HG03558 (cell line): ENCODE results near the gene RNASET2.
"Not testable (repeated sequence)": the region's sequence is repeated elsewhere in the genome, so short reads cannot be mapped to it uniquely, and the experiment has no call there.

Source experiments
- ATAC-seq: cut with Tn5 transposase; IDR thresholded peaks from one replicate; pipeline ENCODE4 v1.9.1; 2021; ENCODE audit warnings: moderate number of reproducible peaks; ENCODE audit not compliant: unreplicated experiment; ENCODE audit errors: extremely low read depth

The RNASET2 gene

DNA sequence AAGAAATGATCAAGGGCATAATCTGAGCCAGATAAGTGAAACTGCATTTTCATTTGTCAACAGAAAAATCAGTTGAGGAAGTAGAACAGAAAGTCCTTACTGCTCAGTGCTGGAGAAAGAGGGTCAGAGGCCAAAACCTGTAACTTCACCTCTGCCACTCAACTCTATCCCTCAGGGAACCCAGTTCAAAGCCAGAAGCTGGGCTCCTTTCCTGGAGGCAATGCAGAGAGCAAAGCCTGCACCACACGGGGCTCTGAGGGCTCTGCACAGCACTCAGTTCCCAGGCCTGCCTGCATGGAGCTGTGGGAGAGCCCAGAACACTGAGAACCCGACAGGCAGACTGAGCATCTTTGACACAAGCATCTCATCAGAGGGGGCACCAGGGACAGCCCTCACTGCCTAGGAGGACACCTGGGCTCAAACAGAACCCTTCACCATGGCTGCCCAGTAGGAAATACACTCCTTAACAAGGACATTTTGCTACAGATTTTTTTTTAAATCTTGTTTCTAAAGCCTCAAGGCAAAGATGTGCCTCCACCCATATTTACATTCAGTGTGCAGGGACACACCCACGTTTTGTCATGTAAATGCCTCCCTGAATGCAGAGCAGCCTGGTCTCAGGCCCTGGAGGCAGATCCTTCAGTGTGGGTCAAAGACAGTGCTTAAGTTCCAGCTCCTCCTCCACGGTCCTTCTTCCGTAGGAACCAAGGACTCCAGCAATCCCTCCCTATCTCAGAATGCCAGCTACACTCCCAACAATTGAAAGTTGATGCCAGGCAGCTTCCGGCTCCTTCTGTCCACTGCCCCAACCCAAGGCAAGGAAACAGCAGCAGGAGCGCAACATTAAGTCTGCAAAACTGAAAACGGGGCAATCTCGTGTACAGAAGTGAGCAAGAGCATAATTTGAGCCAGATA lies 6.6 kb downstream of the RNASET2 start:
- no peak for ATAC-seq

DNA sequence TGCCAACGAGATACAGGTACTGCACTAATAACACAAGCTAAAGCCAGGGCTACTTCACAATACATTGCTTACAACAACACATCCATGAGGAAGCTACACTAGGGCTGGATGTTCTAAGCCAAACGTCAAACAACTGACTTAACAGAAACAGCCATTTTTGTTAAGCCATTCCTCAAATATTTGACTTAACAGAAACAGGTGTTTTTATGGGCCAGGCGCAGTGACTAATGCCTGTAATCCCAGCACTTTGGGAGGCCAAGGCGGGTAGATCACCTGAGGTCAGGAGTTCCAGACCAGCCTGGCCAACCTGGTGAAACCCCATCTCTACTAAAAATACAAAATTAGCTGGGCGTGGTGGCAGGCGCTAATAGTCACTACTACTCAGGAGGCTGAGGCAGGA lies 7.6 kb downstream of the RNASET2 start:
- ATAC-seq, result not testable (repeated sequence)

DNA sequence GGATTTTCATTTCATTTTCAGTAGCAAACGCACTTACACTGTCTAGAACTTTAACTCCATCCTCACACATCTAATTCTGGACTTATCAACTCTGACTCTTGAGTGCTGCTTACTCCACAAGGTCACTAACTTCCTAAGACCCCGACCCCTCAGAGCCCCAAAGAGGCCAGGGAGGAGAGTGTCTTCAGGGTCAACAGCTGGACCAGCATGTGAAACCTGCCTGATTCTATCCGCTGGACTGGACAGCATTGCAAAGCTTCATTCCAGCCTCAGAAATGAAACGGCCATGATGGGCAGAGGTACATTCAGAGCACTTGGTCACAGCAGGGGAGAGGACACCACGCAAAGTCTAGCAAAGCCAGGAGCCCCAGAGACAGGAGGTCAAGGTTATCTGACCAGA lies 9.1 kb downstream of the RNASET2 start:
- no peak for ATAC-seq

DNA sequence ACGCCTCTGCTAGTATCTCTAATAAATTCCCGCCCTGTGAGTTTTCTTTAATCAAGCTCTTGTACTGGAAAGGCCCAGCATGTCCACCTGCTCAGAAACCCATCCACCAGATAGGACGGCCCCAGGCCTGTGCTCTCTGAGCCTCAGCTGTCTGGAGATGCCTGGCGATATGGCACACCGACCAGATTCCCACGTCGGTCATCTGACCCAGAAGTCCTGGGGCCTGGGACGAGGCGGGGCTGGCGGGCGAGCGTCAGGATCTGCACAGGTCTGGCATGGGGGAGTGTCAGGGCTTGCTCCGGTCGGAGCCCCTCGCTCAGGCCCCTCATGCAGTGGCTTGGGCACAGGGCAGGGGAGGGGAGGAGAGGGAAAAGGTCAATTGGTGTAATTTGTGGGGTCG lies 10.2 kb downstream of the RNASET2 start:
- ATAC-seq, result no peak

DNA sequence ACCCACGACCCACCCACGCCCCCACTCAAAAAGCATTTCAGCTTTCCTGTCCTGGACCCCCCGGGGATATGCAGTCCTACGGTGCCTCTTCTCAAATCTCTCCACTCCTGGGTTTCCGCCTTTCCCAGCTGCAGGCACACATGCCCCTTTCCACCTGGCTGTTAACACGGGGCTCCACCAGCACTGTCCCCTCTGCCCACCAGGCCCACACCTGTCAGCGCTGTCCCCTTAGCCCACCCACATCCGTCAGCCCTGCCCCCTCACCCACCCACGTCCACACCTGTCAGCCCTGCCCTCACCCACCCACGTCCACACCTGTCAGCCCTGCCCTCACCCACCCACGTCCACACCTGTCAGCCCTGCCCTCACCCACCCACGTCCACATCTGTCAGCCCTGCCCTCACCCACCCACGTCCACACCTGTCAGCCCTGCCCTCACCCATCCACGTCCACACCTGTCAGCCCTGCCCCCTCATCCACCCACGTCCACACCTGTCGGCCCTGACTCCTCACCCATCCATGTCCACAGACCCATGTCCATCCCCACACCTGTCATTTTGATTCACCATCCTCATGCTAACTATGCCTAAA lies 11.6 kb downstream of the RNASET2 start:
- no peak for ATAC-seq

DNA sequence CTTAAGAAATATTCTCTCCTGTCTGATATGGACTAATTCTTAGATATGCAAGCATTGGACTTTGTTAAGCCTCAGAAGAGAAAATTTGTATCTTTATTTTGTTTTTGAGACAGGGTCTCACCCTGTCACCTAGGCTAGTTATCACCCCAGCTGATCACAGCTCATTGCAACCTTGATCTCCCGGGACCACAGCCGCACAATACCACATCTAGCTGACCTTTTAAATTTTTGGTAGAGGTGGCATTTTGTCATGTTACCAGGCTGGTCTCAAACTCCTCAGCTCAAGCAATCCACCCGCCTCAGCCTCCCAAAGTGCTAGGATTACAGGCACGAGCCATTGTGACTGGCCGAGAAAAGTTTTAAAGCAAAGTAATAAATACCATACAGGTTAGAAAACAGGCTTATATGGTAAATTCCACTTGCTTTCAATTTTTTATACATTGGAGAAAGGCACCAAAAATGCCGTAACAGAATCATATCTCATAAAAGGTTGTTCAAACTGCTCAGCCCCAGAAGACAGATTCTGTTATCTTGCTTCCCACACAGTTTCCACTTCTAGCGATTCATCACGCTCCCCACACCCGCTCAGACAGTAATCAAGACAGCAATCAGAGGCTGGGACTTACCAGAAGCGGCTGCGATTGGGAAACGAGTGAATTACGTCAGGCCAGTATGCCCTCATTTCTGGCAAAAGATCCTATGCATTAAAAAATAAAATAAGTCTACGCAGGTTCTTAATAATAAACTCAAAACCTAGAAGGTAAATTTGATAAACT lies 13.8 kb downstream of the RNASET2 start:
- ATAC-seq, result no peak

DNA sequence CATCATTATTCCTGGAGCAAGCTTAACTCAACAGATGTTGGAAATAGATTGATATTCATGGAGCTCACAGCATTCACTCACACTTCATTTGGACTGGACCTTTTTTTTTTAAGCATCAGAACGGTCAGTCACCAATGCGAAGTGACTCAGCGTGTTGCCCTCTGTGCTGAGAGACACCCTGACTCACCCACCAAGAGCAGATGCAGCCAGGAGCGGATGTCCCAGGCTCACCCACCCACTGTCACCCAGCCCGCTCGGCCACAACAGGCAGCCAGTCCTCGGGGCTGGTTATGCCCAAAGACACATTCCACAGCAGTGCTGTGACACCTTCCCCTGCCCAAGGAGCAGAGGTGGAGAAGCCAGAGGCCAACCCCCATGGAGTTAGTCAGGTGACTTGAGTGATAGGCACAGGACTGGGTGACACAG lies 15.7 kb downstream of the RNASET2 start:
- ATAC-seq, result no peak

DNA sequence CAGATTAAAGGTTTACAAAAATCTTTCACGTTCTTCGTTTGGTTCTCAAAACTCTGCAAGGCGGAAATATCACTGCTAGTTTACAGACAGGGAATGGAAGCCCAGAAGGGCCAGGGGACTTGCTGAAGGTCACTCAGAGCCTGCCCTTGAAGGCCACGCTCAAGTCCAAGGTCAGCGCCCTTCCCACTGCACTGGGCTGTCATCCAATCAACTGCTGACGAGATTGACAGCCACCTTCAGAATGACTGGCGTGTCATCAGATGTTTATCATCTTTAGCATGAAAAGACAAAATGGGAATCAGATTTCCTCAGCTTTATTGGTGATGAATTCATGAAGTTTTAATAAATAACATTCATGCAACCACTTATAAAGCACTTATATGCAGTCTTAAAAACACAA lies 16.5 kb downstream of the RNASET2 start:
- ATAC-seq, result no peak

DNA sequence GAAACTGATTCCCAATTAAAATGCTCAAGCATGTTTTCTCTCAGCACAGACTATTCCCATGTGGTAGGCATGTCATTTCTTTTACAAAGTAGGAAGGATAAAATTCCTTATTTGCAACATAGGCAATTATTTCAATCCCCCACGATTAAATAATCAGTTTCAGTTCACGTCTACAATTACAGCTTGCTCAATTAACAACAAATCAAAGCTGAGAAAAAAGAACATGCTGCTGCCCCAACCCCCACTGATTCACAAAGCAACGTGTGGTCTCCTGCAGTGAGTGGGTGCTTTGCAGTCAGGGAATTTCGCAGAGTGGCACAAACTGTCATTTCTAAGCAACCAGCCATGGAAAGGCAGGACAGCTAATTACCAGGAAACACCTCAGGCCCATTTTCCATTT lies 17.0 kb downstream of the RNASET2 start:
- ATAC-seq, result no peak

DNA sequence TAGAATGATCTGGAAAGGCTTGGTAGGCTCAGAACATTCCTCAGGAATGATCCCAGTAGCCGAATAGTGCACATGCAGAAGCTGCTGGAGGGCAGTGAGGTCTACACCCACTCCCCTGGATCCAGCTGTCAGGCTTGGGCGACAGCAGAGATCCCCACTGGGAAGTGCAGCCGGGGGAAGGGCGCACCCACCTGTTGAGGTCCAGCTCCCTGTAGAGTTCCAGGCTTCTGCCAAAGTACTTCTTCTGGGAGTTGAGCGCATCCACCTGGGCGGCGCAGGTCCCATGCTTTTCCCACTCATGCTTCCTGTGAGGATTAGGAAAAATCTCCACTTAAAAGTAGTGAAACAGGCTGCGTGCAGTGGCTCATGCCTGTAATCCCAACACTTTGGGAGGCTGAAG lies 17.6 kb downstream of the RNASET2 start:
- no peak for ATAC-seq

DNA sequence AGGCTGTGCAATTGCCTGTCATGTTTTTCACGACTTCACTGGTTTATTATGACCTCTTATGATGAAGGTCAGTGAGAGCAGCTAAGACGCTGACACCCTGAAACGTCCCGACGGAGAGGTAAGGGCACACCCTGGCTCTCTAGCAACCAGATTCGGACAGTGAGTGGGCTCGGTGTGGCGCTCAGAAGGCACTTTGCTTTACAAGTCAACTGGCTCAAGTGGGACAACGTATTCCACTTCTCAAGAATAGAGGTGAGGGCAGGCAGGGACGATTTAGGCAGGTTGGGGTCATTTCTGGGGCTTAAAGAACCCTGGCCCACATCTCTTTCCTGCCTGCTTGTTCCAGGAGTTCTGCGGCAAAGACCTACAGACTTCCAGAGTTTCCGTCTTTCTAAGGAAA lies 18.2 kb downstream of the RNASET2 start:
- no peak for ATAC-seq

DNA sequence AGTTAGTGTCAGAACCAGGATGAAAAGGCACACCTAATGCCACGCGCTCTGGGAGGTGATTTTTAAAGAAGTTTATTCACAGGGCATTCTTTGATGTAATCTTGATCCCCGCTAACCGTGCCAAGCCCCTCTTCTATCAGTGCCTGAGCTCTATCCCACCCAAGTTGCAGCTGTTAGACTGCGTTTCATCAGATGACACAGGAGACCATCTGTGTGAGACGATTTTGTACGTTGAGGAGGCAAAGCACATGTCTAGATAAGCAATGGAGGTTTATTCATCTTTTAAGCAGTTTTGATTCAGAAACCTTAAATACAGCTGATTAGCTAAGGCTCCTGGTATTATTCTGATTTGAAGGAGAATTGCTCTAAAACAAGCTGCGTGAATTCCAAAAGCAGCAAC lies 18.6 kb downstream of the RNASET2 start:
- no peak for ATAC-seq

DNA sequence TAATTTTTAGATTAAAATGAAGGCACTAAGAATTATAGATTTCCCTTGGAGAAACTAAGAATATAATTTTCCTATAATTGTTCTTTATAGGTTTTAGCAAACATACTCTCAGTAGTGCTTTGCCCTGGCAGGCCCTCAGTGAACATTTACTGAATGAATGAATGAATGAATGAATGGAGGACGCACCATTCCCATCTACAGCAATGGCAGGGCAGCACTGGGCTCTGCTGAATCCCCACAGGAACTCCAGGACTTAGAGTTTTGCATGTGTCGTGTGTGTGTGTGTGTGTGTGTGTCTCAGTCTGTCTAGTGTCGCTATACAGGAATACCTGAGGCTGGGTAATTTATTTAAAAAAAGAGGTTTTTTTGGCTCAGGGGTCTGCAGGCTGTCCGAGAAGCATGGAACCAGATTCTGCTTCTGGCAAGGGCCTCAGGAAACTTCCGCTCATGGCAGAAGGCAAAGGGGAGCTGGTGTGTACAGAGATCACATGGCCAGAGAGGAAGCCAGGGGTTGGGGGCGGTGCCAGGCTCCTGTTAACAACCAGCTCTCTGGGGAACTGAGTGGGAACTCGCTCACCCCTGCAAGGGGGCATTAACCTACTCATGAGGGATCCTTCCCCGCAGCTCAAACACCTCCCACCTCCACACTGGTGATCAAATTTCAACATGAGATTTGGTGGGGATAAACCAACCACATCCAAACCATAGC lies 20.1 kb downstream of the RNASET2 start:
- ATAC-seq, result no peak

DNA sequence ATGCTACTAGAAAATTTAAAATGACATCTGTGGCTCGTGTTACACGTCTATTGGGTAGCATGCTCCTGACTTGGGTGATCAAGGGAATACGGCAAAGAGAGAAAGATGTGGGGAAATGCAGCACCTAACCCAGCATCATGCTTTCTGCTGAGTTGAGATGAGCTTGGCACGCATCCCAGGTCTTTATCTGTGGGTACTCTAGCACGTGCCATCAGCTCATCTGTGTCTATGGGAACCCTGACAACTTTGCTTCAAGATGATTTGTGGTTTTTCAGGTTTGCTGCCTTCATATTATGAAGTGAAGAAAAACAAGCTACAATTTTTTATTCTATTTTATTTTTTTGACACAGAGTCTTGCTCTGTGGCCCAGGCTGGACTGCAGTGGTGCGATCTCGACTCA lies 21.0 kb downstream of the RNASET2 start:
- ATAC-seq, result no peak

DNA sequence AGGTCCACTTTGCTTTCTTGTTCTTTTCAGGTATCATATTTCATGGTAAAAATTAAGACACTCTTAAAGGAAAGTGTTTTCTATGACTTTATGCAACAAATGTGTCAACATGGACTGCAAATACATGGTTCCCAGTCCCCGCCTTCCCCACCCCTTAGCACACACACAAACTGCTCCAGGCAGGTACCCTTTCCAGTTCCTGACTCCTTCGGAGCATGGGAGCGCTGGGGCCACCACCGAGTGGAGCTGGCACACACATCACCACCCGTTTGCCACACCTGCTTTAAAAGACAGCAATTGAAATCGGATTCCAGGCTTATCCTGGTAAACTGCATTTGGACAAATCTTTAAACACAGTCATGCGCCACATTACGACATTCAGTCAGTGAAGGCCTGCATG lies 22.2 kb downstream of the RNASET2 start:
- no peak for ATAC-seq

DNA sequence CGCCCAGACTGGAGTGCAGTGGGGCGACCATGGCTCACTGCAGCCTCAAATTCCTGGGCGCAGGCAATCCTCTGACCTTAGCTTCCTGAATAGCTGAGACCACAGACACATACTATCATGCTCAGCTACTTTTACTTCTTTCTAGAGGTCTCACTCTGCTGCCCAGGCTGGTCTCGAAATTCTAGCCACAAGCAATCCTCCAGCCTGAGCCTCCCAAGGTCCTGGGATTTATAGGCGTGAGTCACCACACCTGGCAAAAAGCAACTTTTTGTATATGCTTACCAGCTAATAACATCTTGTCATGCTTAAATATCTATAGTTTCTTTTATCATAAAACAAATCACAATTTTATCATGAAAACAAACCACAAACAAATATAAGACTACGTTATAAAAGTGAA lies 23.0 kb downstream of the RNASET2 start:
- no peak for ATAC-seq

DNA sequence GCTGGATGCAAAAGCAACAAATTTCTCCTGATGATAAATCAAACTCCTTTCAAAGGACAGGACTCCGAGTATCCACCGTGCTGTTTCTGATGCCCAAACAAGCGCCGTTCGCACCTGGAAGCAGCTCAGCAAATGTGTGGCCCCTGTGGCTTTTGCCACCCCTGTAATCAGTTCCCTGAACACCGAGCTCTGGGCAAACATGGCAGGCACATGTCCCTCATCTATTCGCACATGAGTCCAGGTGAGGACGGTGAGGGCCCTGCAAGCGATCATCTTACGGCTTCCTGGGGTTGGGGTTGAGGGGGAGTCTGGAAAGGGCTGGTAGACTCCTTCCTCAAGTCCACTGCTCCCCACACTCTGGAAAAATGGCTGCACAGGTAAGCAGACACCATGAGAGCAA lies 23.7 kb downstream of the RNASET2 start:
- ATAC-seq, result no peak

DNA sequence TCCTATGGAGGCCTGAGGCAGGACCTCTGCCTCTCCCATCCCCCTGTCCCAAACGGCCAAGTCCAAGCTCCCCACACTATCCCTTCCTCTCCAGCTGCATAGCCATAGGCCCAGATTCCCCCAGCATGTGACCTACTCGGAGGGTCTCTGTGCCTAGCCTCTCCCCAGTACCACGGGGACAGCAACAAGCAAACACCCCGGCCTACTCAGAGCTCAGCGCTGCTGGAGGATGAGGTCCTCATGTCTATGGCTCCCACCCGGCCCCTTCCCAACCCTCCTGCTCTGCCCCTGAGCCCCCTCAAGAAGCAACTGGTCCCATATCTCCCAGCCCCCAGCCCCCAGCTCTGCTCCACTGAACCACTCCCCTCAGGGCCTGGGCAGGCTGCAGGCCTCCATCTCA lies 24.2 kb downstream of the RNASET2 start:
- ATAC-seq, result no peak

DNA sequence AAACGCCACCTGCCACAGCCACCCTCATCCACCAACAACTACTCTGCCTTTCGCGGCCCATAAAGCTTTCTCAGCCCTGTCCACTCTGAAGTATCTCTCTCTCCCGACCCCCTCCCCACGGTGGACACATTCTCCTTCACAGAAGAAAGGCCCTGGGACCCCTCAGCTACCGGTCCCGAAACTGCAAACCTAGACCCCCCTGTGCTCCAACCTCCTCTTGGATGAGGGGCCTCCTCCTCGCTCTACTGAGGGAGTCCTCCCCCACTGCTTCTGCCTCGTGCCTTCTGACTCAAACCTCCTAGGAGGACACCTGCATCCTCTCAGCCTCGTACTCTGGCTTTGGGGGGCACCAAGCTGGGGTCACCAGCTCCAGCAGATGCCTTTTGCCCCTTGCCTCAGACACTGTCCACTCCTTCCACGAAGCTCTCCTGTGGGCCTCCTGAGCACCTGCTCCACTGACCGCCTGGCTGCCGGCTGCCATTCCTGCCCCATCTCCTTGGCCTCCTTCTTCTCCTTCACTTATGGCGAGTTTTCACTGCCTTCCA lies 24.9 kb downstream of the RNASET2 start:
- no peak for ATAC-seq

DNA sequence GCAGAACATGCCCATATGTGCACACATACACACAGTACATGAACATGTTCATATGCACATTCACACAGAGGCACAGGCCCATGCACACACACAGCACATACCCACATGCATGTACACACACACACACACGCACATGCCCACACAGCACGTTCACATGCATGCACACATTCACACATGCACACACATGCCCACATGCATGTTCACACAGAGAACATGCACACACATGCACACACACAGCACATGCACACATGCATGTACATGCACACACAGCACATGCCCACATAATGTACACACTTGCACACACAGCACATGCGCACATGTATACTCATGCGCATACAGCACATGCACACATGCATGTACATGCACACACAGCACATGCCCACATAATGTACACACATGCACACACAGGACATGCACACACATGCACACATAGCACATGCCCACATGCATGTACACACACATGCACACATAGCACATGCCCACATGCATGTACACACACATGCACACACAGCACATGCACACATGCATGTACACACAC lies 25.9 kb downstream of the RNASET2 start:
- ATAC-seq, result no peak
